GM19324 (cell line): ENCODE data around the gene PIP5KL1.

ENCODE experiments used
- ATAC-seq: cut with Tn5 transposase; IDR thresholded peaks from one replicate; pipeline ENCODE4 v1.9.1; 2021; ENCODE audit warnings: mild to moderate bottlenecking, moderate library complexity; ENCODE audit not compliant: unreplicated experiment, low FRiP score

PIP5KL1 gene

DNA sequence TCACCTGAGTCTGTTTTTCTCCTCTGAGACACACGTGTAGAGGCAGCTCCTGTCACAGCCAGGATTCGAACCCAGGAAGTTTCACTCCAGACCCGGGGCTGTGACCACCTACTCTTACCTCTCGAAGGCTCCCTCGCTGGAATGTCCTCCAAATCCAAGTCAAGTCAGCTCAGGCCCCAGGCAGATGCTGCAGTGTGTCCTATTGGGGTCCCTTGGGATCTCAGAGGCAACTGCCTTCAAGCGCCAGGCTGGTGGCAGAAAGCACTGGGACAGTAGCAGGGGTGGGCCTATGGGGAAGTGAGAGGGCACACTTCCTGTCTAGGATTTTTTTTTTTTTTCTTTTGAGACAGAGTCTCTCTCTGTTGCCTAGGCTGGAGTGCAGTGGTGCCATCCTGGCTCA lies 13.0 kb downstream of the PIP5KL1 start:
- no peak for ATAC-seq

DNA sequence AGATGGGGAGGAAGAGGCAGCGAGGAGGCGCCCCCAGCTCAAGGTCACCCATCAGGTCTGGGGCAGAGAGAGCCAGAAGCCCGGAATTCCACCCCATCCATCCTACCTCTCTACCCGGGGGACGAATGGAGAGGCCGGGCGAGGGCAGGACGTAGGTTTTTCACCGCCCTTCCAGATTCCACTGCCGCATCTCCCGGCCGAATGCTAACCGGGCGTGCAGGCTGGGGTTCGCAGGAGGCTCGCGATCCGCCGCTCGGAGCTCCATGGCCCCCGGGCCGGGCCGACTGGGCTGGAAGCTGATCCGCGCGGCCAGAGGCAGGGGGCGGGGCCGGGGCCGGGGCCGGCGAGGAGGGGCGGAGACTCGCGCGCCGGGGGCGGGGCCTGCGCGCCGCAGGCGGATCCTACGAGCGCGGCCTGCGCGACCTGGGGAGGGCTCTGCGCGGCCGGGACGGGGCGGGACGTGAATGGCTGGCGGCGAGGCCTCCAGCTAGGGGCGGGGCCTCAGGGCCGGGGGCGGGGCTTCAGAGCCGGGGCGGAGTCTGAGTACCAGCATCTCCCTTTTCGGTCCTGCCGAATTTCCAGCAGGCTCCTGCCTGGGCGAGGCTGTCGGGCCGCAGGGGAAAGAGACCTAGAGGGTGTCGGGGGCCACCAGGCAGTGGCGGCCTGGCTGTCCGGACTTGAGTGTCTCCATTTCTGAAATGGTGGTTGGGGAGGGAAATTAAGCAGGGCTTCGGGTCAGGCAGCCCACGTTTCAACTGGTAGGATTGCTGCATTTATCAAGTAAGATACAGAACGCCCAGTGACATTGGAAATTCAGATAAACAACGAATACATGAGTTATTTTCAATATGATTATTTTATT lies 13.6 kb downstream of the PIP5KL1 start, which contains the start of gene ST6GALNAC4:
TSS of gene ST6GALNAC4 (minus strand) at position 322 of the 862 bp plus-strand sequence. CDS start 622 bp downstream, outside the sequence.
- peak; percentile 78 for ATAC-seq

DNA sequence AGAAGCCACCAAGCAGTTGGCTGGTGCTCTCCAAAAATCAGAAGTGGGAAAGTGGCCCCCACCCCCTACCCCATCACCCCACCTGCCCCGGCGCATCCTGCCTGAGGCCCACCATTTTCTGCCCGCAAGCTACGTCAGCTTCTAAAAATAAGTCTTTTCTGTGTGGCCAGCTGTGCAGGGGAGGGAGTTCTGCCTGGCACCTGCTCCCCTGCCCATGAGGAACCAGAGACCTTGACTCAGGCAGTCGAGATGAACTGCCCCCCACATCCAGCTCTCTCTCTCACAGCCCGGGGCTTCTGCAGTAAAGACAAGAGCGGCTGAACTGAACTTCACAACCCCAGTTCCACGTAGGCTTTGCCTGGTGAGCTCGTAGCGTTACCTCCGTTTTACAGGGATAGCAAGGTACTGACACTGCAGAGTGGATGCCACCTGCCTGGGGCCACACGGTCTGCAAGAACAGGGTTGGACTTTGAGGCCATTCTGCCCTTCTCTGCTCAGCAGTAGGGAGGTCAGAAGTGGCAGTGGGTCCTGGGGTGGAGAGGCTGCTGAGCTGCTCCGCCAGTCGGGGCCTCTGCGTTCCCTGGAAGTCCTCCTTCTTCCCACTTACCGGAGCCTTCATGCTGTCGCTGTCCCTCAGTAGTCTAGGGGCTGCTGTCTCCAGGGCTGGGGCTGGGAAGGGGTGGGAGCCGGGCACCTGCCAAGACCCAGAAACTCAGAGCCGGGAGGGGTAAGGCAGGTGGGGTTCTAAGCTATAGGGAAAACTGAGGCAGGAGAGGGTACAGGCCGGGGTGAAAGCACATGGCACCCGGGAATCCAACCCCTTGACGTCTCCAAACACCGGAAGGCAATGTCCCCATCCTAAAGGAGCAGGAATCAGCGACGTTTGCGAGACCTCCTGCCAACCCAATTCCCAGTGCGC lies 14.5 kb downstream of the PIP5KL1 start:
- ATAC-seq, result no peak

DNA sequence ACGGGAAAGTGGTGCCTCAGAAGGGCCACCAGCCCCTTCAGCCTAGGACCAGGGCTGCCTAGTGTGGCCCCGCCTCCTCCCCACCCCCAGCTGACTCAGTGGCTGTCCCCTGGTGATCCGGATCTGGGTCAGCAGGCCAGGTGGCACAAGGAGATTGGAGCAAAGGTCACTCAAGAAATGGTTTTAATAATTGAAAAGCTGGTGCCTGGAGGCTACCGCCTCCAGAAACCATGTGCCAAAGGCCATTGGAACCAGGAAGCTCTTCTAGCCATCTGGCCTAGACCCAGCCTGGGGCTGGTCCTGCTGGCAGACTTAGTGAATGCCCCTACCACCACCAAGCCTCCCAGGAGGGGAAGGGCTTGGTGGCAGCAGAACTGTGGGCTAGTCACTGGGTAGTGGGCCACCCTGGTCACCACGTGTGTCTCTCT lies 15.2 kb downstream of the PIP5KL1 start:
- ATAC-seq, result no peak

DNA sequence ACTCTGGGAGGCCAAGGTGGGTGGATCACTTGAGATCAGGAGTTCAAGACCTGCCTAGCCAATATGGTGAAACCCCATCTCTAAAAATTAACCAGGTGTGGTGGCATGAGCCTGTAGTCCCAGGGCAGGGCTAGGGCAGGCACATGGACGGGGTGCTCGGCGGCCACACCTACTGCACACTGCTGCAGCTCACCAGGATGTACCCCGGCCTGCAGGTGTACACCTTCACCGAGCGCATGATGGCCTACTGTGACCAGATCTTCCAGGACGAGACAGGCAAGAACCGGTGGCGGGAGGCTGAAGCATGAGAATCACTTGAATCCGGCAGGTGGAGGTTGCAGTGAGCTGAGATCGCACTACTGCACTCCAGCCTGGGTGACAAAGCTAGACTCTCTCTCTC lies 16.9 kb downstream of the PIP5KL1 start:
- ATAC-seq, result no peak

DNA sequence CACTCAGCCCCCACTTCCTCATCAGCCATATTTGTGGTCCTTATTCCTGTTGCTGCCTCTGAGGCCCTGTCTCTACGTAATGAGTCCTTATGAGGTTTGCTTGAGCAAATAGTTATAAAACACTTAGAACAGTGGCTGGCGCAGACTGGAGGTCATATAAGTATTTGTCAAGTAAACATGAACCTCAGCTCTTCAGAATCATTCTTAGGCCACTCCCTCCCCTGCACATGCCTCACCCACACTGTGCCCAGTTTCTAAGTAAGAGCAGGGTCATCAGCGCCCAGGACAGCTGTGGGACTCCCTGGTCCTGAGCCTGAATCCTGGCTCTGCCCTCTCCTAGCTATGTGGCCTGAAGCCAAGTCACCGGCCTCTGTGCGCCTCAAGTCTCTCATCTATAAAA lies 17.7 kb downstream of the PIP5KL1 start:
- no peak for ATAC-seq

DNA sequence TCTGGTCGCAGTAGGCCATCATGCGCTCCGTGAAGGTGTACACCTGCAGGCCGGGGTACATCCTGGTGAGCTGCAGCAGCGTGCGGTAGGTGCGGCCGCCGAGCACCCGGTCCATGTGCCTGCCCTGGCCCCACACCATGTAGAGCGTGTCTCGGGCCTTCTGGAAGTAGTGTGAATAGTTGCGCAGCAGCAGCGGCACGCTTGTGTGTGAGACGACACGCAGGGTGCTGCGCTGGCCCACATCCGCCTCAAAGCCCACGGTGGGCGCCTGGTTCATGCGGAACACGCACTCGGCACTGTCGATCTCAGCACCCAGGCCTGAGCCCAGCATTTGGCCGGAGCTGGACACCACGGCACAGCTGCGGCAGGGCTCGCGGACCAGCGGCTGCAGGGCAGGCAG lies 18.3 kb downstream of the PIP5KL1 start:
- no peak for ATAC-seq

DNA sequence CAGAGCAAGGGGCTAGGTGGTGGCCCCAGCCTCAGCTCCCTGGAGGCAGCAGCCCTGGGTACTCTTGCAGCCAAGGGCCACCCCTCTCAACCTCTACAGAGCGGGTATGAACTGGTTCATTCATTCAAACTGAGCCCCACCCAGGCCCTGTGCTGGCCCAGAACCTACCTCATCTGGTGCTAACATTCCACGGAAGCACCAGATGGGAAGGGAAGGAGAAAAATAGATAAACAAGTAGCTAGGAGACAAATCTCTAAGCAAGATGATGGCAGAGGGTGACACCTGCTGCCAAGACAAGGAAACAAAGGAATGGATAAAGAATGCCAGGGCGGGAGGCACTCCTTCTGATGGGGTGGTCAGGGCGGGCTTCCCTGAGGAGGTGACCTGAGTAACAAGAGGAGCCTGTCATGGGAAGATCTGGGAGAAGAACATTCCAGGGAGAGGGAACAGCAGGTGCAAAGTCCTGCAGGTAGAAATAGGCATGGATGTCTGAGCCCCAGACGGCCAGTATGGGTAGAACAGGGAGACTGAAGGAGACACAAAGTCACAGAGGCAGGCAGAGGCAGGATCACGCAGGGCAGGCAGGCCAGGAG lies 19.9 kb downstream of the PIP5KL1 start:
- no peak for ATAC-seq

DNA sequence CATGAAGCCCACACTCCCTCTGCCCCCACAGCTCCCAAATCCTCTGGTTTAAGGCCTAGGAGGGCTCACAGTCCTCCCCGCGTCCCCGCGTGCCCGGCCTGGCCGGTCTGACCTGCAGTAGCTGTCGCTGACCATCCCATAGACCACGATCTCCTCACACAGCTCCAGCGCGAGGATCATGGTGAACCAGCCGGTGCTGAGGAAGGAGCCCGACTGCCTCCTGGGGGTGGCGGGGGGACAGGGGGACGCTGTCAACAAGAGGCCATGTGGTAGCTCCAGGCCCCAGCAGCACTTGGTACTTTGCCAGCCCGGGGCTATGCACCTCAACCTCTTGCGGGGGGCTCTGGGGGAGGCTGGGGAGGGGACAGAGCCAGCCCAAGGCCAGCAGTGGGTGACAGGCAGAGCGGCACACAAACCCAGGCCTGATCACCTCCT lies 20.7 kb downstream of the PIP5KL1 start:
- ATAC-seq, result no peak

DNA sequence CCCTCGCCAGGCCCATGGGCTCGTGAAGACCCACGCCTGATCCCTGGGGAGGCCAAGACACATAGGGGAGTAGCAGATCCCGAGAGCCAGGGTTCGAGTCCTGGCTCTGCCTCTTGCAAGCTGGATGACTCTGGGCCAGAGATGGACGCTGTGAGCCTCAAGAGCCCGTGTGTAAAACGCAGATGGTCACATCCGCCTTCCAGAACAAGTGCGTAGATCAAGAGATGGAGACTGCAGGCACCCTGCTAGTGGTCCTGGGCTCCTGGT lies 22.0 kb downstream of the PIP5KL1 start:
- ATAC-seq, result no peak

DNA sequence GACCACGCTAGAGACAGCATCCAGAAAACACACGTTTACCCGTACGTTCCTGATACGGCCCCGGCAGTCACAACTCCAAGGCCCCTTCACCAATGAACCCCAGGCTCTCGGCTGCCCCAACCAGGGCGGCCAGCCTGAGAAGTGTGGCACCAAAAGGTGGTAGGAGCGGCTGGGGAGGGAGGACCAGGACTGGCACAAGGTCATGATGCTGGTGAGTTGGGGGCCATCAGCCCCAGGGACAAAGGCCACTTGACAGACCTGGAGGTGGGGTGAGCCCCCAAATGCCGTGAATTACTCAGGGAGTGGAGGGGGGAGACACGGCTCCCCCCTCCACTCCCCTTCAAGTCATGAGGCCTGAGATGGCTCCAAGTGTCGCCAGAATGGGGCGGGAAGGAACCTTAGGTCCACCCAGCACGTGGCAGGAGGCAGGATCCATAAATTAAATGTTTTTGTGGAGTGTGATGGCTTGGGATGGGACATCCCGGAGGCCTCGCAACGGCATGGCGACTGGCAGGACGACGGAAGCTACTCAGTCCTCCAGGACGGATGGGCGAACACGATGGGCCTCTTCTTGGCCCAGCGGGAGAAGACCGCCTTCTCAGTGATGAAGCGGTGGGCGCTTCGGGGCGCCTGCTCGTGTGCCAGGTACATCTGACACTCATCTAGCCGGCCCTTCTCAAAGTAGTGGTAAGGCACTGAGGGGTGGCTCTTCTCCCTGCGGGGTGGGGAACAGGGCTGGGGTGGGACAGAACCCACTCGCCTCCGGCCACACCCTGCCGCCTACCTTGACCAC lies 22.5 kb downstream of the PIP5KL1 start:
- no peak for ATAC-seq

DNA sequence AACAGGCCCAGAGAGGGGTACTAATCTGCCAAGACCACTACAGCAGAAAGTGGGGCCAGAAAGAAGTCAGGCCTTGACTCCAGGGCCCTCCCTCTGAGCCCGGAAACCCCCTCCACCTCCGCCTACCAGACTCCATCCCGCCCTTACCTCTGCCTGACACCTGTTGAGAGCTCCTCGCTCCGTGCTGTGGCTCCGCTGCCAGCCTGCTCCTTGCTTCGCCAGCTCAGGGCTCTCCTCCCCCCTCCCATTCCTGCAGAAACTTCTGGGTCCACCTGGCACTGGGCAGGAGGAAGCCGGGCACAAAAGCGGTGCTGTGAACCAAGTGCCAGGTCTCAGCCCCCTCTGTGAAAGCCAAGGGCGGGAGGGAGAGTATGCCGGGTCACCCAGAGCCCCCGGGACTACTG lies 24.8 kb downstream of the PIP5KL1 start:
- ATAC-seq, result no peak

DNA sequence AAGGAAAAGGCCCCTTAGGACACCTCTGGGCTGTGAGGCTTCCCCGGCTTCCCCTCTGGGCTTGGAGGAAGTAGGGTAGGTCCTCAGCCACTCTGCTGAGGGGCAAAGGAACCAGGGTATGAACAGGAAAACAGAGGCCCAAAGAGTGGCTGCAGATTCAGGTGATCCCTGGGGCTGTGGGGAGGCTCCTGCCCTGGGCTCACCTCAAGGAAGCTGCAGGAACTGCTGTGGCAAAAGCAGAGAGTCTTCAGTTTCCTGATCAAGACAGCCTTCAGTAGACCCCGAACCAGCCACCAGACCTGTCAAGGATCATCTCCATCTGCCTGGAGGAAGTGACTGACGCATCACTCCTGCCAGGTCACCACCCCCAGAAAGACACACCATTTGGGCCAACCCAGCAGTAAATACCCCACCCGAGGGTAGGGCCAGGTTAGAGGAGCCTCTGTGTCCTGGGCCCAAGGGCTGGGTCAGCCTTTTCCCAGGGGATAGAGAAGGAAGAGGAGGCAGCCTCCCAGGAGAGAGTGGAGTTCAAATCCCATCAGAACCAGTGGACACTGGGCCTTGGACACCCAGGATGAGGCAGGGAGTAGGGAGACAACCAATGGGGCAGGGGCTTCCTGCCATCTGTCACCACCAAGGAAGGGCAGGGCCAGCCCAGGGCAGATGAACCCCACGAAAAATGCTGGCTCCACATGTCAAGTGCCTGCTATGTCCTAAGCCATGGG lies 25.4 kb downstream of the PIP5KL1 start:
- ATAC-seq, result no peak

DNA sequence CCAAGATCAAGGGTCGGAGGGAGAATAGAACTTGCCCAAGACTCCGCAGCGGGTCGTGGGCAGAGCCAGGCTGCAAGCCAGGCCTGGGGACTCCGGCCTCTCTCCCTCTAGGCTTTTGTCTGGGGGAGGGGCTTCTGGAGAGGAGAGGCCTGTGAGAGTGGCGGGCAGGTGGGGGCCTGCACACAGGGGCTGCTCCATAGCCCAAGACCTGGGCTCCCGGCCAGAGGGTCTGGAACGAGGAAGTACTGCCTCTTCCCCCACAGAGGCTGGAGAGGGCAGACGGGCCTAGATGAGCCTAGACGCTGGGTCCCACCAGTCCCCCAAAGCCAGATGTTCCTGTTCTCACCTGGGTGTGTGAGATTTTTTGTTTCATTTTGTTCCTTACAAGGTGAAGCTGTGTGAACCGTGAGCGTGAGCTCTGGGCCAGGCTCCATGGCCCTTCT lies 26.0 kb downstream of the PIP5KL1 start:
- ATAC-seq, result no peak

DNA sequence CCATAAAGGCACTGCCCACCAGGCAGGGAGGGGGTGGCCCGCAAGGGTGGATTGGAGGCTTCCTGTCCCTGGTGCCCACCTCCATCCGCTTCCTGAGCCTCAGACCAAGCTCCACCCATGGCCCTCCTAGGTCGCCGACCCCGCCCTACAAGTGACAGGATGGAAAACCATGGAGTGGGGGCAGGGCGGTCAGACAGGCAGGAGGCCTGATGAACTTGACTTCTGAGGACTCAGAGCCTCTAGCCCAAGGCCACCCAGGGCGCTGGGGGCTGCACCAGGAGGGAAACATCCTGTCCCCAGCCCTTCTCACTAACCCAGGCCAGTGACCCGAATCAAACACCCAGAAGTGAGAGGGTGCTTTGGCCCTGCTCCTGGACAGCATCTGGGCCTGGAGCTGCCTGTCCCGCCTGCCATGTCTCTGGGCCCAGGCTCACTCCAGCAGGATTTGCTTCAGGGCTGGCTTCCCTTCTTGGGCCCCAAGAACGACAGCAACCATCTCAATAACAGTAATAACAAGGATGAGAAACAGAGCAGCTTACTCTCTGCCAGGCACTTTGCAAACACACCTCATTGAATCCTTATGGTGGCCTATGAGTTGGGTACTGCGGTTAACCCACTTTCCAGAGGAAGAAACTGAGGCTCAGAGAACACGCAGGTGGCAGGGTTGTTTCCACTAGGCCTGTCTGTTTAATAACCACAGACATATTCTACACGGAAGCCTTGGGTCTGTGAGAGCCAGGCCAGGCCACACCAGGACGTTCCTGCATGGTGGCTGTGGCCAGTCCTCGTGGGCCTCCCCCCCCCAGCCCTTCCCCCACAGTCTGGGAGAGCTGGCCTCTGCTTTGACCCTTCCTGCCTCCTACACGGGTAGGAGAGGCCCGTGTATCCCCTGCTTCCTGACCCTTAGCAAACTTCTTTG lies 26.8 kb downstream of the PIP5KL1 start:
- peak; percentile 24 for ATAC-seq

DNA sequence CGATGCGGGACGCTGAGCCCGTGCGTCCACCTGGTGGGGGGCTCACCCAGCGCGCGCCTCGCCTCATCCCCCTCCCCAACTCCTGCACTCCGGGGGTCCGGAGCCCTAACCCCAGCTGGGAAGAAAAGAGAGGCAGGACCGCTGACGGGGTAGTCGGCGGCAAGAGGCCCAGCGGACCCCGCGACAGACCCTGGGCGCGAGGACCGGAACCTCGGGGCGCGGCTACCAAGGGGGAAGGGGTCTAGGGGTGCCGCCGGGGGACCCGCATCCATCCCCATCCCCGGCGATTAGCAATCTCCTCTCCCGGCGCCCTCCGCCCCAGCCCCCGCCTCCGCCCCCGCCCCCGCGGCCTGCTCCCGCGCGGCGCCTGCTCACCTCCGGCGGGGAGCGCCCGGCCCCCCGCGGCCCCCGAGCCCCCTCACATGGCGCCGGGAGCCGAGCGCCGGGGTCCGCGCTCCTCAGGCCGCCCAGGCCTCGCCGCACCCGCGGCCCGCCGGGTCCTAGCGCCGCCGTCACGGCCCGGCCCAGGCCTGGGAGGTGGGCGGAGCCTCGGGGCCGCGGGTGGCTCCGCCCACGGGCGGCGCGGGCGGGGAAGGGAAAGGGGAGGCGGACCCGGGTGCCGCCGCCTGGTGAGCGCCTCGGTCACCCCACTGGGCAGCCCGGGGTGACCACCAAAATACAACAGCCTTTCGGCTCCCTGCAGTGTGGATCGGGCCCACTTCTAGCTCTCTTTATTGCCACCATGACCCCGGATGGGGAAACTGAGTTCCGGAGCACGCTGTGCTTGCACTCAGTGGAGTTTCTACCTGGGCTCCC lies 31.2 kb downstream of the PIP5KL1 start, which contains the start of gene ST6GALNAC6:
TSS of gene ST6GALNAC6 (minus strand) at position 476 of the 816 bp plus-strand sequence. CDS start 1,622 bp downstream, outside the sequence.
- ATAC-seq, result peak; percentile 52

DNA sequence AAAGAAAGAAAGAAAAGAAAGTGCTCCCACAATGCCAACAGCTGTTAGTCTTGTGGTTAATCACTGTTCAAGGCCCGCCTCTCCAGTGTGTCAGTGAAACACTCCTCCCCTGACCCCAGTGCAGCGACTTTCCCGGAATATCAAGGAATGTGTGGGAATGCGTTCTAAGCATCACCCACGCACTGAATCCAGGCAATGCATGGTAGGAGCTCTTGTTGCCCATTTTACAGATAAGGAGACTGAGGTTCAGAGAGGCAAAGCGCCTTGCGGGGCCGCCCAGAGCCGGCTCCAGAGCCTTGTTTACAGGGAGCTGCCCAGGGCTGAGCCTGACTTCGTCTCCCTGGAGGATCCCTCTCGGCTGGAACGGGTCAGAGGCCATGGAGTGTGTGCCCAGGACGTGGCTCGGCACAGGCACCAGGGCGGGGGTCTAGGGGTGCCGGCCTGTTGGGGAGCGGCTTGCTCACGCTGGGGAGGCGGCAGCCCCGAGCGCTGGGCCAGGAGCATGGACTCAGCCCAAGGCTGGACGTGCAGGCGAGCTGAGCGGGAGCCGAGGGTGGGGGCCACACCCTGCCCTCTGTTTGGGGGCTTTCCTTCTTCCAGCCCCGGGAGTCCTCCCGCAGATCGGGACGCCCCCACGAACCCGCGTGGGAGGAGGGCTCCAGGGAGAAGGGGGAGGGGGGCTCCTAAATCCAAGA lies 32.0 kb downstream of the PIP5KL1 start:
- ATAC-seq, result no peak
